Natural killer cell treated with Interleukin-12 subunit alpha and Interleukin-12 subunit beta and Interleukin-15 and Interleukin-18, amount 100 ng/mL, for 72 hours (primary cell): Measurements from ENCODE around the gene ZNF106. TPM values are rescaled to one million over a fixed set of nuclear protein-coding genes. Genes with fewer than 3 reads are reported as not detected.
A peak's percentile ranks its signal among the peaks of the same experiment; 100 is the strongest.

Experiments used
- ATAC-seq, 2 donors: fragments of 150-1000 bp; cut with Tn5 transposase in 1 of 2; sonication (Bioruptor Pico), chemical (Tn5 transposase) in 1 of 2; 2 replicates each; pipeline ENCODE4 v1.10.0; 2021
- DNase-seq: peaks from one replicate; pipeline ENCODE4 v3.0.0; 2022; ENCODE audit warnings: low spot score
- H3K27ac Mint-ChIP-seq, 2 donors: 1 replicate in 1 of 2; 2 replicates in 1 of 2; pipeline ENCODE4 v1.8.0; 2022; ENCODE audit warnings: mixed read lengths in 2 of 2, mild to moderate bottlenecking in 1 of 2, moderate library complexity in 1 of 2
- H3K27me3 Mint-ChIP-seq, 2 donors: 1 replicate in 1 of 2; 2 replicates in 1 of 2; pipeline ENCODE4 v1.8.0; 2022; ENCODE audit warnings: mixed read lengths in 2 of 2
- H3K36me3 Mint-ChIP-seq: one replicate; pipeline ENCODE4 v1.8.0; 2022; ENCODE audit warnings: mixed read lengths
- H3K4me1 Mint-ChIP-seq, 2 donors: 1 replicate in 1 of 2; 2 replicates in 1 of 2; pipeline ENCODE4 v1.8.0; 2022; ENCODE audit warnings: low read depth in 2 of 2, mixed read lengths in 2 of 2, mild to moderate bottlenecking in 1 of 2
- H3K4me3 Mint-ChIP-seq: one replicate; pipeline ENCODE4 v1.8.0; 2022; ENCODE audit warnings: mixed read lengths
- H3K9me3 Mint-ChIP-seq: 2 replicates; pipeline ENCODE4 v1.8.0; 2022; ENCODE audit warnings: mixed read lengths
- total RNA-seq, 2 donors: library from RNA; stranded (reverse); gene quantifications; one replicate each; pipeline ENCODE4 v1.2.3, GENCODE V29; 2022

ZNF106 gene
- total RNA-seq, 2 donors from 2014 or later: 53.5 to 55.9 TPM

DNA sequence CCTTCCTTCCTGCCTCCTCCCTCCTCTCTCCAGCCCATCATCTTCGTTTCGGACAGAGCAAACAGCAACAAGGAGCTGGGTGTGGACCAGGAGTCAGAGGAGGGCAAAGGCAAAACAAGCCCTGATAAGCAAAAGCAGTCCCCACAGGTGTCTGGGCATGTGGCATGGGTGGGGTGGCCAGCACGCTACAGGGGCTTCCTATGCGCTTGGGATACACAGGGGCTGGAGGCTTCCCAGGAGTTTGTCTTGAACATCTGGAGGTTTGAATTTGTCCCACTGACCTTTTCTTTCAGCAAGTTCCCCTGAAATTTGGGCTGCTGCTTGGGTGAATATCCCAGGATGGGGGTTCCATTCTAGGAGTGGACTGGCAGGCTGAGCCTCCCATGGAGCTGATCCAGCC lies 82.8 kb downstream of the ZNF106 start:
- Mint-ChIP-seq H3K4me3 (no peak overlapping the region), H3K27ac (no peak overlapping the region), H3K4me1 (peaks cover 2 to 4% of the 10 kb centered on the region in 2 donors), H3K36me3 (no peaks in the 10 kb centered on the region), H3K27me3 (no peaks in the 10 kb centered on the region), H3K9me3 (no peaks in the 10 kb centered on the region)
- DNase-seq (no peak), ATAC-seq (no peak)

DNA sequence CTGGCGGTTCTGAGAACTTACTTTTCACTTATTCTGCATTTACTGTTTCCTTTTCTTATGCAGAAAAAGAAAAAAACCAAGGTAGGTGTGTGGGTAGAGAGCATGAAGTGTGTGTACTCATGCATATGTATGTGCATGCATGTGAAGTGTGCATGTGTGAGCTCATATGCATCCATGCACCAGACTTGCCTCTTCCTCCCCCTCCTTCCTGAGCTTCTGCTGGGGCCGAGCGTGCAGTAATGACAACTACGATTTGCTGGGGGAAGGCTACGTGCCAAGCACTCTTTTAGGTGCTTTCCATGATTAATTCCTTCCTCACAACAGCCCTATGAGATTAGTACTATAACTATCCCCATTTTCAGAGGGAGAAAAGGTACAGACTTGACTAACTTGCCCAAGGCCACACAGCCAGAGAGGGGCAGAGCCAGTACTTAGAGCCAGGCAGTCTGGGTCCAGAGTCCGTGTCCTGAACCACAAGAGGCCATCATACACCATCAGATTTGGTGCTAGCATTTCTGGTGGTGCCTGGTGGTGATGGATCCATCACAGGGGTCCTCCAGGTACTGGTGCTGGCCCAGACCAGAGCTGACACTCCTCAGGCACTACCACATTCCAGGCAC lies 85.0 kb downstream of the ZNF106 start:
- H3K4me3 Mint-ChIP-seq: no peak overlapping the region
- no peak for ATAC-seq
- H3K27ac Mint-ChIP-seq: no peak overlapping the region
- H3K4me1 Mint-ChIP-seq: peaks cover 19 to 23% of the 10 kb centered on the region in 2 donors
- no peaks in the 10 kb centered on the region for H3K9me3 Mint-ChIP-seq
- no peak for DNase-seq
- H3K27me3 Mint-ChIP-seq: no peaks in the 10 kb centered on the region
- no peaks in the 10 kb centered on the region for H3K36me3 Mint-ChIP-seq

DNA sequence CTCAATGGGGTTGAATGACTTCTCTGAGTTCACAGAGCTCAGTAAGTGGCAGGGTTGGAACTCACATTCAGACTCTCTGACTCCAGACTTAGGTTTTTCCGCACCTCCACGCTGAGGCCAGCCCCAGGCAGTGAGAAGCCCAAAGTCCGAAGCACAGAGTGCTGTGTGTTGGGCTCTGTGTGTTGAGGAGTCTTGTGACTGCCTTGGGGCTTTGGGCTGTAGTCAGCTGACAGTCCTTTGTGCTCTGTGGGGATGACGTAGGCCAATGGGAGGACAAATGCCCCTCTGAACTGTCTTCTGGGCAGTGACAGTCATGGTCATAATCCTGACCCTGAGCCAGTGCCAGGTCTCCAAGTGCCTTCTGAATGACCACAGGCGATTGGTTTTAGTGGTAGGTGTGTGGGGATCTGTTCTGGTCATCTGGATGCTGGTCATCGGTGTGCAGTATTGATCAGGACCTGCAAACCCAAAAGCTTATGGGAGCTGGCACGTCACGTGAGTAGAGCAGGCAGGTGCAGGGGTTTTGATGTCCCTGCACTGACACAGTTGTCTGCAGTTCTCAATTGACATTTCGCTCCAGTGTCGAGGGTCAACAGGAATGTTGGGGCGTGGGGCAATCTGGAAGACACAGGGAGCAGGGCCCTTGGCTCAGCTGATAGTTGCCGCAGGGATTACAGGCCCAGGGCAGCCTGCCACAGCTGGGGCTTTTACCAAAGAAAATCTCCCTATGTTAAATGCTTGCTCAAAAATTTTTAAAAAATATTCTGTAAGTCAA lies 86.3 kb downstream of the ZNF106 start:
- Mint-ChIP-seq H3K4me1 (peaks cover 21 to 28% of the 10 kb centered on the region in 2 donors), H3K27ac (no peak overlapping the region), H3K27me3 (no peaks in the 10 kb centered on the region), H3K36me3 (no peaks in the 10 kb centered on the region), H3K9me3 (no peaks in the 10 kb centered on the region), H3K4me3 (no peak overlapping the region)
- ATAC-seq: no peak
- no peak for DNase-seq

DNA sequence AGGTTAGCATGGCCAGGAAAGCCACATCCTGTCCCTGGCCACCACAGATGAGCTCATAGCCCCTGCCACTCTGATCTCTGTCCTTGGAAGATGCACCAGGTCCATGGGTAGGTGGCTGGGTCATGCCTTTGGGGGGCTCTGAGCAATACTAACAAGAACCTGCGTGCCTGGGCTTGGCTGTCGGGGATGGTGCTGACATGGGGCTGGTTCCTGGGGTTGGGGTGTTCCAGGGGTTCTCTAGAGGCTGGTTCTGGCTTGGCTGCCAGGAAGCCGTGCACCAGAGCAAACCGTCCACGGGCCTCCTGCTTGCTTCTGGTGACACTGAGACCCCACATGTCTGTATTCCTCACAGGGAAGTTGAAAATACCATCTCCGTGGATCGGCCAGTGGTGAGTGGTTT lies 87.6 kb downstream of the ZNF106 start:
- H3K9me3 Mint-ChIP-seq: no peaks in the 10 kb centered on the region
- no peak overlapping the region for H3K4me3 Mint-ChIP-seq
- ATAC-seq (no peak), DNase-seq (no peak)
- no peaks in the 10 kb centered on the region for H3K27me3 Mint-ChIP-seq
- peak overlapping the region in 1 of 2 donors; percentile 62 for H3K27ac Mint-ChIP-seq
- H3K36me3 Mint-ChIP-seq: no peaks in the 10 kb centered on the region
- H3K4me1 Mint-ChIP-seq: peaks cover 21 to 28% of the 10 kb centered on the region in 2 donors

DNA sequence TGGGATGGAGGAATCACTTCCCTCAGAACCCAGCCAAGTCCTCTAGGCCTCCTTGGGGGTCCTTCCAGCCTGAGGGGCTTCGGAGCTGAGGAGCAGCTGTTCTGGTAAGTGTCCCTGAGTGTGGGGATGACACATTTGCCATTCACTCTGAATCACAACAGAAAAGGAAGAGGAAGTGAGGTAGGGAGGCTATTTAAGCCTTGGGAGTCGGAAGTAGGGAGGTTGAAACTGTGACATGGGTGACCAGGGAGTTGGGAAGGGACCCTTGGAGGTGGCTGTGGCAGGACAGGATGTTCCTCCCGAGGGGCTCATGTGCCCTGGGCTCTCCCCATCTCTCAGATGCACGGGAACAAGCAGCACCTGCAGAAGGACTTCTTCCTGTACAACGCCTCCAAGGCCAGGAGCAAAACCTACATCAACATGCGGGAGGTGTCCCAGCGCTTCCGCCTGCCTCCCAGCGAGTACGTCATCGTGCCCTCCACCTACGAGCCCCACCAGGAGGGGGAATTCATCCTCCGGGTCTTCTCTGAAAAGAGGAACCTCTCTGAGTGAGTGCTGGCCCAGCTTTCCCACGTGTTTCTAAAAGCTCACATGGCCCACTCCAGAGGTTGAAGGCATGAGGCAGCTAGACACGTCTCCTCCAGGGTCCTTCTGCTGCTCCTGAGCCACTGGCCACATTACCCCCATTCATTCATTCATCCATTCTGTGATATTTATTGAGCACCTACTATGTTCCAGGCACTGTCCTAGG lies 88.3 kb downstream of the ZNF106 start:
- Mint-ChIP-seq H3K36me3 (no peaks in the 10 kb centered on the region), H3K9me3 (no peaks in the 10 kb centered on the region), H3K4me1 (peaks cover 21 to 28% of the 10 kb centered on the region in 2 donors), H3K27ac (peak overlapping the region; percentile 62 to 83), H3K27me3 (no peaks in the 10 kb centered on the region), H3K4me3 (peak overlapping the region; percentile 58)
- ATAC-seq (peak; percentile 7 to 8), DNase-seq (no peak)

DNA sequence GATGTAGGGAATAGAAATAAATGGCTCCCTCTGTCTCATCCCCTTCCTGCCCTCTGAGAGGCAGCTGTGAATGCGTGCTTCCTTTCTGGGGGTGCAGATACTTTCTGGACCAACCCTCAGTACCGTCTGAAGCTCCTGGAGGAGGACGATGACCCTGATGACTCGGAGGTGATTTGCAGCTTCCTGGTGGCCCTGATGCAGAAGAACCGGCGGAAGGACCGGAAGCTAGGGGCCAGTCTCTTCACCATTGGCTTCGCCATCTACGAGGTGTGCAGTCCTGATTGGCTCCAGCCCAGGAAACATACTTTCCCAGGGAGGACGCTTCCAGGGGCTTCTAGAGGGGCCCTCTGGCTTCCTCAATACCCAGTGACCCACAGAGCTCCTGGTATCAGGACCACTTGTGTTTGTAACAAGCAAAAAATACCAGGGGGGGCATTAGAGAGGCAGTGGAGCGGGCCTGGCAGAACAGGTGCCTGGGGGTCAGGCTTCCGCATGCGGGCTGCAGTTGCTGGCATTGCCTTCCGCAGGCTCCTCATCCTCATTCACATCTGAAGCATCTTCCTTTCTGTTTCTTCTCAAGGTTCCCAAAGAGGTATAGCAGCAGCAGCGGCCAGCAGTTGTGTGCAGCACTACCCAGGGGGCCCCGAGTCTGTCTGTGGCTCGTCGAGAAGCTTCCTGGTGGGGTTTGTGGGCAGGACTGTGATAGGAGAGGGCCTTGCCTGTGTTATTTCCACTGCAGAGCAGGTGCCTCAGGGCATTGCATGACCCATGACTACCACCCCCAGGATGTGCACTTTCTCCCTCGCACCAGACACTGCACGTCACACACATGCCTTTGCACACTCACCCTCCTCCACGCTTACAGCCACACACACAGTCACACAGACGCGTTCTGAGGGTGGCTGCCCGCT lies 89.1 kb downstream of the ZNF106 start:
- Mint-ChIP-seq H3K27me3 (no peaks in the 10 kb centered on the region), H3K36me3 (no peaks in the 10 kb centered on the region), H3K4me3 (peak overlapping the region; percentile 58), H3K27ac (peak overlapping the region; percentile 62 to 83), H3K9me3 (no peaks in the 10 kb centered on the region), H3K4me1 (peaks cover 21 to 31% of the 10 kb centered on the region in 2 donors)
- DNase-seq: no peak
- peak; percentile 75 to 79 for ATAC-seq

DNA sequence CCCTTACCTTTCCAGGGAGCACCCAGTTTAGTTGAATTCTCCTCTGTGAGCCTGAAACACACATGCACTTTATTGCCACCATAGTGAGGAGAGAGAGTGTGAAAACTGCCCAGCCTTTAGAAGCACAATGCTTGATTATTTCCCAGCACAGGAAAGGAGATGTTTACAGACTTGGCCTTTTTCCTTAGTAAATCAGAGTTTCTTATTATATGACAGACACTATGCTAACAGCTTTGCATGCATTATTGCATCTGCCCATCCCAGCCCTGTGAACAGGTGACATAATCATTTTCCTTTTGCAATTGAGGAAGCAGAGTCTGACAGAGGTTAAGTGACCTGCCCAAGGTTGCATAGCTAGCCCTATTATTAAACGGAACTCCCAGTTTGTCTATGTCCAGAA lies 95.1 kb downstream of the ZNF106 start:
- Mint-ChIP-seq H3K27me3 (no peaks in the 10 kb centered on the region), H3K4me3 (no peak overlapping the region), H3K9me3 (no peaks in the 10 kb centered on the region), H3K27ac (no peak overlapping the region), H3K4me1 (peaks cover under 1 to 16% of the 10 kb centered on the region in 2 donors), H3K36me3 (no peaks in the 10 kb centered on the region)
- ATAC-seq (no peak), DNase-seq (no peak)

DNA sequence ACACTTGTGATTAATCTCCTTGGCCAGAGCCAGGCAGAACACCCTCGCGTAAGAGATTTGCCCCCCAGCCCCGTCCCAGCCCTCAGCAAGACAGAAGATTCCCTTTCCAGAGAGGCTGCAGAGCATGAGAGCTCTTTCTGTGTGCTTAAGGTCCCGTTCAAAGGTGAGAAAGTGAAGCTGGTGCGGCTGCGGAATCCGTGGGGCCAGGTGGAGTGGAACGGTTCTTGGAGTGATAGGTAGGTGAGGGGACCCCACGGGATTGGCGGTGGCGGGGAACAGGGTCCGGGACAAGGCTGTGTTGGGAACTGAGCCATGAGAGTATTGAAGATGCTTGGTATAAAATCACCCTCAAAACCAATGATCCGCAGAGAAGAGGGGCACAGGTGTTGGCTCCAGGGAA lies 96.8 kb downstream of the ZNF106 start:
- Mint-ChIP-seq H3K4me3 (no peak overlapping the region), H3K9me3 (no peaks in the 10 kb centered on the region), H3K27me3 (no peaks in the 10 kb centered on the region), H3K36me3 (no peaks in the 10 kb centered on the region), H3K27ac (no peak overlapping the region), H3K4me1 (peaks cover 0 to 13% of the 10 kb centered on the region in 2 donors)
- no peak for ATAC-seq
- DNase-seq: no peak

DNA sequence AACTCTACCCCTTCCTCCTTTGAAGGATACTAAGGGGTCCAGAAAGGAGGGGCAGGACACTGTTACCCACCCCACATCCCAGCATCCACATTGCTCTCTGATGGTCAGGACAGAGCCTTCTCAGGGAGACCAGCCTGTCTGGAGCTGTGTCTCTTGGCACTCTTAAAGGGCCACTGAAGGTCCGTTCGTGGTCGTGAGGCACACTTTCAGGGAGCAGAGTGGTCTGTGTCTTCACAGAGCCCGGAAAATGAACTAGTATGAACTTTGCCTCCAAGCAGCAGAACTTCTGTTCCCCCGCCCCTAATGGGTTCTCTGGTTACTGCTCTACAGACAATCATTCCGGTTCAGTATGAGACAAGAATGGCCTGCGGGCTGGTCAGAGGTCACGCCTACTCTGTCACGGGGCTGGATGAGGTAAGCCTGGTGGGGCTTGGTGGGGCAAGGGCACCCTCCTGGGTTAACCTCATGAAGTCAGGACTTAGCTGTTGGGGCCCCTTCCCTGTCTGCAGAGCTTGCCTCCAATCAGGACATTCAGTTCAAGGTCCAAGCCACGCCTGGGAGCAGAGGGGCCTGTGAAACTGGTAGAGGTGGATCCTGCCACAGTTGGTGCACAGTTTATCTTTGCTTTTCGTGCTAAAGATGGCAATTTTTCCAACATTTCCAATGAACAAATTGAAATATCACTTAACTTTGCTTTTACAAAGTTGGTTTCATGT lies 98.5 kb downstream of the ZNF106 start:
- Mint-ChIP-seq H3K27me3 (no peaks in the 10 kb centered on the region), H3K4me1 (peaks cover 5 to 17% of the 10 kb centered on the region in 2 donors), H3K9me3 (no peaks in the 10 kb centered on the region), H3K36me3 (no peaks in the 10 kb centered on the region), H3K4me3 (no peak overlapping the region), H3K27ac (no peak overlapping the region)
- ATAC-seq (no peak), DNase-seq (no peak)

DNA sequence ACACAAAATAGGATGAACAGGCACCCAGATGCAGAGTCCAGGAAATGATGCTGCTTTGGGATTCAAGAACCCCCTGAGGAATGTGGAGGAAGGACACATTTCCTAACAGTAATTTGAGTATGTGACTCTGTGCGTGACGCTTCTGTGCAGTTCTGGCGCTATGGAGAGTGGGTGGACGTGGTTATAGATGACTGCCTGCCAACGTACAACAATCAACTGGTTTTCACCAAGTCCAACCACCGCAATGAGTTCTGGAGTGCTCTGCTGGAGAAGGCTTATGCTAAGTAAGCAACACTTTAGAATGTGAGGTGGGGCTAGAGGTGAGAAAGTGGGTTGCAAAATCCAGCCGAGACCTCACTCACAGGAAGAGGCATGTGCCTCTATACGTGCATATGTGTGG lies 103.3 kb downstream of the ZNF106 start:
- no peak for DNase-seq
- Mint-ChIP-seq H3K4me3 (no peak overlapping the region), H3K4me1 (peaks cover 4 to 5% of the 10 kb centered on the region in 2 donors), H3K27ac (no peak overlapping the region), H3K27me3 (no peaks in the 10 kb centered on the region), H3K9me3 (no peaks in the 10 kb centered on the region), H3K36me3 (no peaks in the 10 kb centered on the region)
- ATAC-seq: peak; percentile 39 to 68

DNA sequence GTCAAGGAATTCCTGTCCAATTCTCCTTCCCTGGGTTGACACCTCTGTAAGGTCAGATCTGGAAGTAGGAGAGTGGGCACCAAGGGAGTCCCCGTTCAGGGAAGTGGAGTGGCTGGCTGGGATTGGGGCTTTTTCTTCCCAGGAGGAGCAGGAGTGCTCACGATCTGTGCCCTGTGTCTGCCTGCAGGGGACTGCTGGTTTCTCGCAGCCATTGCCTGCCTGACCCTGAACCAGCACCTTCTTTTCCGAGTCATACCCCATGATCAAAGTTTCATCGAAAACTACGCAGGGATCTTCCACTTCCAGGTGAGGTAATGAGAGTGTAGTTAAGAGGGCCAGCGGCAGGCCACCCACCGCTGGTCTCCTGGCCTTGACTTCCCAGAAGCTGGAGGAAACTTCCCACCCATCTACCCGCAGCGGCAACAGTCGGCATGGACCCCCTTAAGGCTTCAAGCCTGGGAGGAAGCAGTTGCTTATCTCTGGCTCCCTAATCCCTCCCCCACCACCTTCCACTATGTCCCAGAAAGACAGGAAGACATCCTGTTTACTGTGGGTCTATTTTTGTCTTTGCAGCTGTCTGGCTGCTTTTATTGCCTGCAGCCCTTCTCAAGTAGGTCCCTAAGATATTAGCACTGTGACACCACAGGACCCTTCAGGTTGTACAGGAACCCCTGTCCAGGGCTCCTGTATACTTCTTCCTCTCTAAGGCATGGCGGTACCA lies 104.8 kb downstream of the ZNF106 start:
- Mint-ChIP-seq H3K27ac (no peak overlapping the region), H3K36me3 (no peaks in the 10 kb centered on the region), H3K27me3 (no peaks in the 10 kb centered on the region), H3K9me3 (no peaks in the 10 kb centered on the region), H3K4me1 (peaks cover 4 to 5% of the 10 kb centered on the region in 2 donors), H3K4me3 (no peak overlapping the region)
- ATAC-seq (no peak), DNase-seq (no peak)

DNA sequence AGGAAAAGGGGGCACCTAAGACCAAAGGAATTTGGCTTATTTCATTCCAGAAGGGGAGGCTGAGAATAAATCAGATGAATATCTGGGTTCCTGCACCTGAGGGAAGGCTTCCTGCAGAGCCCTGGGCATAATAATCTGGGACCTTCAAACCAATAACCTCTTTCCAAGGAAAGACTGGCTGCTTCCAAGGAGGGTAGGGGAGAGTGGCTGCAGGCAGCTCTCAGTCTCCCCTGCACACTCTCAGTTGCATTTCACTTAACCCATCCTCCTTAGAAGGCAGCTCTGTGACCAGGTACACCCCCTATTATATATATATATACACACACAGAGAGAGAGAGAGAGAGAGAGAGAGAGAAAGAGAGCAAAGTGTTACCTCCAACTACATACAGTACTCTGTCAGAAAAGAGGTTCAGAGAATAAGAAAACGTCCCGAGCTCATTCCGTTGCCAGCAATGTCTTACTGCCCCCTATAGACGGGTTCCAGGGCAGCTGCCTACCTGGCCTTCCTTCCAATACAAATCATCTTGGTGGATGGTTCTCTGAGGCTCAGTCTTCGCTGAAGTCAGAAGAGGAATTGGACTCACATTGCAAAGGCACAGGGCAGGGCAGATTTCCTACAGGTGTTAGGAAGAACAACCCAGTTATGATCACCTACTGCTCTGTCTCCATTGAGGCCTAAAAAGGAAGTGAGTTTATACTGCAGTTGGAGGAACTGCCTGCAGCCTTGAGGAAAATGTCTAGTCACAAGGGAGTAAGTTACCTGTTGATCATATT lies 105.5 kb downstream of the ZNF106 start:
- Mint-ChIP-seq H3K36me3 (no peaks in the 10 kb centered on the region), H3K27ac (no peak overlapping the region), H3K27me3 (no peaks in the 10 kb centered on the region), H3K9me3 (no peaks in the 10 kb centered on the region), H3K4me3 (no peak overlapping the region), H3K4me1 (peaks cover 4 to 5% of the 10 kb centered on the region in 2 donors)
- ATAC-seq: peak in 1 of 2 donors; percentile 36
- no peak for DNase-seq
